GM12875 (cell line): Measurements from ENCODE around the gene ZNF140.
A peak's percentile ranks its signal among the peaks of the same experiment; 100 is the strongest.

Experiments used
- H3K4me3 ChIP-seq: one replicate; pipeline ENCODE4 v1.5.1; 2011; ENCODE audit warnings: low read depth, low read length, control low read depth
- CTCF ChIP-seq: IDR thresholded peaks from 2 replicates; pipeline ENCODE4 v1.5.1; 2011; ENCODE audit warnings: low read depth, mild to moderate bottlenecking, control low read depth, inconsistent platforms, low read length, moderate library complexity, borderline replicate concordance; ENCODE audit not compliant: insufficient read depth

The ZNF140 gene

DNA sequence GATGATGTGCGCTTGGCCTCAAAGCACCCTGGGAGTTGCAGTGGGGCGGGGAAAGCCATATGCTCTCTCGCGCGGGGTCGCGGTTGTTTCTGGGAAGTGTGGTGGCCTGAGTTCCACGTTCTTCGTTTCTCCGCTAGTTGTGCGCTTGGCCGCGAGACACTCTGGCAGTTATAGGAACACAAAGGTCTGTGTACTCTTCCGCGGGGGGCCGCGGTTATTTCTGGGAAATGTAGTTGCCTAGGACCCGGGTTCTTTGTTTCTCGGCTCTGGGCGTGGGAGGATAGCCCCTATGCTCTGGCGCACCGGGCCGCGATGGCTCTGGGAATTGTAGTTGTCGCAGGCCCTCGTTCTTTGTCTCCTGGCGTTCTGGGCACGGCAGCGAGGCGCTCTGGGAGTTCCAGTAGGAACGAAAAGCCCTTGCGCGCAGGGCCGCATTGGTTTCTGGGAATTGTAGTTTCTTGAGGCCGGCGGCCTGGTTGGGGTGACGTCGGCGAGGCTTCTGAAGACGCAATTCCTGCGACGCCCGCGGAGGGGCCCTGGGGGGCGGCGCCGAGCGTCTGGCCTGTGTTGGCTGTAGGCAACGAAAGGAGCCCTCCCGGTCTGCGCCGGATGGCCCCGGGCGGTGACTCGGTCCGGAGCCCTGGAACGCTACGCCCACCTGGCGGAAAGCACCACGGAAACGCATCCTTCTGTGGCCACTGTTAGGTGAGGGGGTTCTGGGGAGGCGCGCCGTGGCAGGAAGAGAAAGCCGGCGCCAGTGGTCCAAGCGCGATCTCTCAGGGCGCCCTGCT lies at the start of gene ZNF140:
TSS of gene ZNF140 (plus strand) at position 556 of the 791 bp plus-strand sequence. CDS start 398 bp downstream, outside the sequence.
- H3K4me3 ChIP-seq = peak within 1 kb of the TSS; percentile 70

DNA sequence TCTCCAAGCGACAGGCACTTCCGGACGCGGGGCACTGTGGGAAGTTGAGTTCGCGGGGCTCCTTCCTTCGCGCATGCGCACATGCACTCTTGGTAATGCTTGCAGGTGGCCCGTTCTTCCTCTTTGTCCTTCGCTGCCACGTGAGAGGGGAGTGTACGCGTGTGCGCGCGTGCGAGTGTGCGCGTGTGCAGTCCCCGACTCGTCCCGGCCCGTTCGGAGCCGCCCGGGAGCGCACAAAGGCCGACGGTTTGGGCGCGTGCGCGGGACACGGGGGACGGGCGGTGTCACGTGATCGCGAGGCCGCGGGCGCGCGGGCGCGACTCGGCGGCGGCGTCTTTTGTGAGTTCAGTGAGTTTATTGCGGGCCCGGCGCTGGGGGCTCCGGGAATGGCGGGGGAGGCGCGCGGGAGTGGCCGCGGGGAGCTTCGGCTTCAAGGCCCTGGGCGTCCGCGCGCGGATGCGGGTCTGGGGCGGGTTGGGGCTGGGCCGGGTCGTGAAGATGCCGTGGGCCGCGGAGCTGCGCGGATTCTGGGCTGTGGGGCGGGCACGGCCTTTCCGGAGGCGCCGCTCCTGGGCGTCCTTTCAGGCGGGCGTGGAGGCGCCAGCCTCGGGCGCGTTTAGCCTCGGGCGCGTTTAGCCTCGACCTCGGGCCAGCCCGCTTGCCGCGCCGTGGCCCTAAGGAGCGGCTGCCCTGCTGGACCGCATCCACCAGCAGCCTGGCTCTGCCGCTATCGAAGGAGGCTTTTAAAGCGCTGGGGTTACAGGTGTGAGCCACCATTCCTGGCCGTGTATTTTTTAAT lies 43.3 kb upstream of the ZNF140 start, which contains the start of gene ZNF84:
TSS of gene ZNF84 (plus strand) at position 303 of the 799 bp plus-strand sequence. CDS start 3,959 bp downstream, outside the sequence.
- no peak for TF ChIP-seq CTCF
- peak within 1 kb of the TSS; percentile 83 for H3K4me3 ChIP-seq

More for the DNA sequence above, at the start of gene ZNF140:
- 0 out of 2 replicates have a peak, but pooled peaks have one; percentile 18 for TF ChIP-seq CTCF

DNA sequence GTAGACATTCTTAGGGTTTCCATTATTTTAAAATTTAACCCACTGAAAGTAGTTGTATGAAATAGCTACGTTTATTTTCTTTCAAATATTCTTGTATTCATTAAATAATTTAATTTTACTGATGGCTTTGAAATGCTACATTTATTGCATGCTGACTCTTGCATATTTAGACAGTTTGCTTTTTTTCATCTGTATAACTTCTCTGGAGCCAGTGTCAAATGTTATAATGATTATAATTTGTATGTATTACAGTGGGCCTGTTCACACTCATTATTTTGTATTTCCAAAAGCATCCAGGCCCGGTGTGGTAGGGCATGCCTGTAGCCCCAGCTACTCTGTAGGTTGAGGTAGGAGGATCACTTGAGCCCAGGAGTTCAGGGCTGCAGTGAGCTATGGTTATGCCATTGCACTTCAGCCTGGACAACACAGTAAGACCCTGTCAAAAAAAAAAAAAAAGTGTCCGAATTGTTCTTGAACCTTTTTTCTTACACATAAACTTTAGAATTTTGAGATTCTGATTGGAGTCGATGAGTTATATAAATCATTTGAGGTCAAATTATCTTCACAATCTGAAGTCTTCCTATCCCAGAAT lies 42.5 kb upstream of the ZNF140 start:
- H3K4me3 ChIP-seq = peak overlapping the region; percentile 83
- no peak for TF ChIP-seq CTCF

DNA sequence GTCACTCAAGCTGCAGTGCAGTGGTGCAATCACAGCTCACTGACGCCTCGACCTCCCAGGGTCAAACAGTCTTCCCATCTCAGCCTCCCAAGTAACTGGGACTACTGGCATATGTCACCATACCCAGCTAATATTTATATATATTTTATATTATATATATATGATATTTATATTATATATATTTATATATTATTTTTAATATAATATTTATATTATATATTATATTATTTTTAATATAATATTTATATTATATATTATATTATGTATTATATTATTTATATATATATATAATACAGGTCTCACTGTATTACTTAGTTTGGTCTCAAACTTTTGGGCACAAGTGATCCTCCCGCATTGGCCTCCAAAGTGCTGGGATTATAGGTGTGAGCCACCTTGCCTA lies 34.0 kb upstream of the ZNF140 start:
- TF ChIP-seq CTCF = no peak
- H3K4me3 ChIP-seq = no peak overlapping the region

DNA sequence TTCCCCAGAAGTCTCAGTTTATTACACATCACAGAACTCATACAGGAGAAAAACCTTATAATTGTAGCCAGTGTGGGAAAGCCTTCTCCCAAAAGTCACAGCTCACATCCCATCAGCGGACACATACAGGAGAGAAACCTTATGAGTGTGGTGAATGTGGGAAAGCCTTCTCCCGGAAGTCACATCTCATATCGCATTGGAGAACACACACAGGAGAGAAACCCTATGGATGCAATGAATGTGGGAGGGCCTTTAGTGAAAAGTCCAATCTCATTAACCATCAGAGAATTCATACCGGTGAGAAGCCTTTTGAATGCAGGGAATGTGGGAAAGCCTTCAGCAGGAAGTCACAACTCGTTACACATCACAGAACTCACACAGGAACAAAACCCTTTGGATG lies 23.3 kb upstream of the ZNF140 start:
- no peak for TF ChIP-seq CTCF
- no peak overlapping the region for H3K4me3 ChIP-seq

DNA sequence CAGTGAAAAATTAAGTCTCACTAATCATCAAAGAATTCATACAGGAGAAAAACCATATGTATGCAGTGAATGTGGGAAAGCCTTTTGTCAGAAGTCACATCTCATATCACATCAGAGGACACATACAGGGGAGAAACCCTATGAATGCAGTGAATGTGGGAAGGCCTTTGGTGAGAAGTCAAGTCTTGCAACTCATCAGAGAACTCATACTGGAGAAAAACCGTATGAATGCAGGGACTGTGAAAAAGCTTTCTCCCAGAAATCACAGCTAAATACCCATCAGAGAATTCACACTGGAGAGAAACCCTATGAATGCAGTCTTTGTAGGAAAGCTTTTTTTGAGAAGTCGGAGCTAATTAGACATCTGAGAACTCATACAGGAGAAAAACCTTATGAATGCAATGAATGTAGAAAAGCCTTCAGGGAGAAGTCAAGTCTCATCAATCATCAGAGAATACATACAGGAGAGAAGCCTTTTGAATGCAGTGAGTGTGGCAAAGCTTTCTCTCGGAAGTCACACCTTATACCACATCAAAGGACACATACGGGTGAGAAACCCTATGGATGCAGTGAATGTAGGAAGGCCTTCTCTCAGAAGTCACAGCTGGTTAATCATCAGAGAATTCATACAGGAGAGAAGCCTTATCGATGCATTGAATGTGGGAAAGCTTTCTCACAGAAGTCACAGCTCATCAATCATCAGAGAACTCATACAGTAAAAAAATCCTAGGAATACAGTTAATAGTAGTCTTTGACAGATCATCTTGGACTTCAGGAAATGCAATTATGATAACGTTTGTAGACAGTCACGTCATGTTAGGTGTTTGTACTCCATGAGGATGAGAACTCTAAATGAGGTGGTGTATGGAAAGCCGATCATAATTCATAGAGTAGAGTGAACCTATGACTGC lies 22.3 kb upstream of the ZNF140 start:
- no peak for TF ChIP-seq CTCF
- no peak overlapping the region for H3K4me3 ChIP-seq
